Measurements from ENCODE around the gene INAVA.
"Not testable (repeated sequence)": the region's sequence is repeated elsewhere in the genome, so short reads cannot be mapped to it uniquely, and the experiment has no call there.

Gene INAVA

DNA sequence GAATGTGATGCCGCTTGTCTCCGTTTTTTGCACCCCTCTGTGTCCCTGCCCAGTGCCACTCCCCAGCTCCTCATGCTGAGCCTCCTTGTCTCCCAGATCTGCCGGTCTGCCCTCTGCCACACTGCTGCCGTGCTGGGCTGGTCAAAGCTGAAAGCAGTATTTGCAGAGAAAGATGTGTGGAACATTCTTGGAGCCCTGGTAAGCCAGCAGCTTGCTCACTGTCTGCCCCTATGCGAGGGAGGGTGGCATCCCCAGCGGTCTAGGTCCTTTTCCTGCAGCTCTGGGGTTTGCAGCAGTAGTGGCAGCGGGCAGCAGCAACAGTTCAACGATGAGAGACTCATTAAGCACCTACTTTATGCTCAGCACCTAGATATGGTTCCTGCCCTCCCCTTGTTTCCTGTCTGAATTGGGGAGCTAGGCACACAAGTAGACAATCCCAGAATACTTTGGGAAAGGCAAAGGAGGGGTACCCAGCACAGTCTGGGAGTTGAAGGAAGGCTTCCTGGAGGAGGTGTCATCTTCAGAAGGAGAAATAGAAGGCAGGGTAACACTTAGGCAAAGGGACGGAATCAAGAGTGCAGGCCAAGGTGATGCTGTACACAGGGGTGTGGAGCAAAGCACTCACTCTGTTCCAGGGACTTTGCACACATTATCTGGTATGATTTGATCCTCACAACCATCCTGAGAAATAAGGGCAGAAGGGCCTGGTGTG lies 65.7 kb downstream of the INAVA start:
- Histone ChIP-seq H3K4me1 (ENCODE audit: control insufficient read depth, insufficient read depth, low read length) (no peaks in the 10 kb centered on the region), H3K36me3 (ENCODE audit: control insufficient read depth, insufficient read depth, low read length) (no peaks in the 10 kb centered on the region), H3K4me3 (ENCODE audit: low read length) (no peak overlapping the region), H3K27ac (ENCODE audit: low read length) (no peak overlapping the region), H3K9me3 (ENCODE audit: control insufficient read depth, insufficient read depth, low read length) (no peaks in the 10 kb centered on the region), H3K27me3 (ENCODE audit: control insufficient read depth, insufficient read depth, low read length) (no peaks in the 10 kb centered on the region)
- no peak for DNase-seq (ENCODE audit: low read depth, low spot score)
- no CpG with 5 or more reads among the region's 9 CpGs for WGBS (ENCODE audit: insufficient coverage, insufficient read length)

GRCh38 chr1:200960948-200961340 lies 66.2 kb downstream of the INAVA start:
- Histone ChIP-seq H3K27me3 (ENCODE audit: control insufficient read depth, insufficient read depth, low read length) (no peaks in the 10 kb centered on the region), H3K4me3 (ENCODE audit: low read length) (no peak overlapping the region), H3K27ac (ENCODE audit: low read length) (no peak overlapping the region), H3K36me3 (ENCODE audit: control insufficient read depth, insufficient read depth, low read length) (no peaks in the 10 kb centered on the region), H3K4me1 (ENCODE audit: control insufficient read depth, insufficient read depth, low read length) (no peaks in the 10 kb centered on the region), H3K9me3 (ENCODE audit: control insufficient read depth, insufficient read depth, low read length) (no peaks in the 10 kb centered on the region)
- no peak for DNase-seq (ENCODE audit: low read depth, low spot score)
- no CpG with 5 or more reads among the region's 4 CpGs for WGBS (ENCODE audit: insufficient coverage, insufficient read length)

DNA sequence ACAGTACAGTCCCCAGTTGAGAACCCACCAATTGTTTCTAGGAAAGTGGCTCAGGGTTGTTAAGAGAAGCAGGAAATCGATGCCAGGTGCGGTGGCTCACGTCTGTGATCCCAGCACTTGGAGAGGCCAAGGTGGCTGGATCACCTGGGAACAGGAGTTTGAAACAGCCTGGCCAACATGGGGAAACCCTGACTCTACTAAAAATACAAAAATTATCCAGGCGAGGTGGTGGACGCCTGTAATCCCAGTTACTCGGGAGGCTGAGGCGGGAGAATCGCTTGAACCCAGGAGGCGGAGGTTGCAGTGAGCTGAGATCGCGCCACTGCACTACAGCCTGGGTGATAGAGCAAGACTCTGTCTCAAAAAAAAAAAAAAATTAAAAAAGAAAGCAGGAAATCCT lies 67.5 kb downstream of the INAVA start:
- not testable (repeated sequence) for H3K4me3 ChIP-seq (ENCODE audit: low read length); H3K4me1 ChIP-seq (ENCODE audit: control insufficient read depth, insufficient read depth, low read length); H3K36me3 ChIP-seq (ENCODE audit: control insufficient read depth, insufficient read depth, low read length); H3K27ac ChIP-seq (ENCODE audit: low read length); H3K9me3 ChIP-seq (ENCODE audit: control insufficient read depth, insufficient read depth, low read length); H3K27me3 ChIP-seq (ENCODE audit: control insufficient read depth, insufficient read depth, low read length); DNase-seq (ENCODE audit: low read depth, low spot score)
- WGBS (ENCODE audit: insufficient coverage, insufficient read length): no CpG with 5 or more reads among the region's 11 CpGs

DNA sequence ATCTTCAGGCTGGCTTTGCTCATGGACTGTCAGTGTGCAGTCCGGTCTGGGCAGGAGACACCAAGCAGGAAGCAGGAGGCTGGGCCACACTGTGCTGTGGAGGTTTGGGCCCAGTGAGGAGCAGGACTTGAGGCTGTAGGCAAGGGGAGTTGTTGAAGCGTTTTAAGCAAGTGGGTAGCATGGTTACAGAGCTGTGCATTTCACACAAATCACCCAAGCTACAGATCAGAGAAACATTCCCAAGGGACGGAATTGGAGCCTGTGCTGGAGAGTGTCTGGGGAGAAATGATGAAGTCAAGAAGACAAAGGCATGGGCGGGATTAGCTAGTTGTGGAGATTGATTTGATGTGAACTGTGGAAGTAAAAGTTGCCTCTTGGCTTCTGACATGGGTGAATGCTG lies 67.9 kb downstream of the INAVA start:
- no peaks in the 10 kb centered on the region for H3K4me1 ChIP-seq (ENCODE audit: control insufficient read depth, insufficient read depth, low read length)
- no CpG with 5 or more reads among the region's 4 CpGs for WGBS (ENCODE audit: insufficient coverage, insufficient read length)

GRCh38 chr1:200963076-200963475 lies 68.4 kb downstream of the INAVA start:
- H3K4me3 ChIP-seq (ENCODE audit: low read length): no peak overlapping the region
- no CpG with 5 or more reads among the region's 2 CpGs for WGBS (ENCODE audit: insufficient coverage, insufficient read length)
- no peaks in the 10 kb centered on the region for H3K4me1 ChIP-seq (ENCODE audit: control insufficient read depth, insufficient read depth, low read length)
- H3K27me3 ChIP-seq (ENCODE audit: control insufficient read depth, insufficient read depth, low read length): no peaks in the 10 kb centered on the region
- H3K9me3 ChIP-seq (ENCODE audit: control insufficient read depth, insufficient read depth, low read length): no peaks in the 10 kb centered on the region
- no peaks in the 10 kb centered on the region for H3K36me3 ChIP-seq (ENCODE audit: control insufficient read depth, insufficient read depth, low read length)
- DNase-seq (ENCODE audit: low read depth, low spot score): no peak
- no peak overlapping the region for H3K27ac ChIP-seq (ENCODE audit: low read length)

More for the DNA sequence above, 67.9 kb downstream of the INAVA start:
- Histone ChIP-seq H3K9me3 (ENCODE audit: control insufficient read depth, insufficient read depth, low read length) (no peaks in the 10 kb centered on the region), H3K27ac (ENCODE audit: low read length) (no peak overlapping the region), H3K27me3 (ENCODE audit: control insufficient read depth, insufficient read depth, low read length) (no peaks in the 10 kb centered on the region), H3K4me3 (ENCODE audit: low read length) (no peak overlapping the region), H3K36me3 (ENCODE audit: control insufficient read depth, insufficient read depth, low read length) (no peaks in the 10 kb centered on the region)
- no peak for DNase-seq (ENCODE audit: low read depth, low spot score)

GRCh38 chr1:200963888-200964287 lies 69.2 kb downstream of the INAVA start:
- H3K4me1 ChIP-seq (ENCODE audit: control insufficient read depth, insufficient read depth, low read length); H3K36me3 ChIP-seq (ENCODE audit: control insufficient read depth, insufficient read depth, low read length); DNase-seq (ENCODE audit: low read depth, low spot score); H3K27me3 ChIP-seq (ENCODE audit: control insufficient read depth, insufficient read depth, low read length); H3K9me3 ChIP-seq (ENCODE audit: control insufficient read depth, insufficient read depth, low read length); H3K27ac ChIP-seq (ENCODE audit: low read length); H3K4me3 ChIP-seq (ENCODE audit: low read length): not testable (repeated sequence)
- WGBS (ENCODE audit: insufficient coverage, insufficient read length): no CpG with 5 or more reads among the region's 11 CpGs

Measured in iPS DF 6.9 (cell line).